ENCODE data around the gene ISOC2. TPM values are rescaled to one million over a fixed set of nuclear protein-coding genes. Genes with fewer than 3 reads are reported as not detected.
A peak's percentile ranks its signal among the peaks of the same experiment; 100 is the strongest.
"Not testable (repeated sequence)": the region's sequence is repeated elsewhere in the genome, so short reads cannot be mapped to it uniquely, and the experiment has no call there.

ISOC2 gene
- total RNA-seq, 1 experiment from 2014 or later = 185 TPM

DNA sequence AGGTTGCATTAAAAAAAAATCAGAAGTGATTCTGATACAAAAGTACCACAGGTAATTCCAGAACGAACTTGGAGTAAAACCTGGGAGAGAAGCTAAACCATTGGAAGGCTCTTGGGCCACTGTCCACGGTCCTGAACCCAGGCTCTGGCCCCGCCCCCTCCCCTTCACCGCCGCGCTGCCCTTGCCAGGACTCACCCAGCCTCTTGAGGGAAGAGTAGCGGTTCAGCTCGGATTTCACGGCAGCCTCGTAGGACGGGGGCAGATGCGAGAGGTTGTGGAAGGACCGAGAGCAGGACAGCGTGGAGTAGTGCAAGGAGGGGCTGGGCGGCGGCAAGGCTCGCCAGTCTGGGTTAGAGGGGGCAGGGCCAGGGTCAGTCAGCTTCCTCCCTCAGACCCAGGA, 24.0 kb downstream of the ISOC2 start:
- peak; percentile 94 for DNase-seq
- Histone ChIP-seq H3K4me3 (ENCODE audit: insufficient read depth, low read depth, low read length) (no peak overlapping the region), H3K36me3 (replicated peaks; ENCODE audit: control insufficient read depth, insufficient read depth, low read length) (no peaks in the 10 kb centered on the region), H3K27me3 (ENCODE audit: control insufficient read depth, insufficient read depth, low read length) (peaks cover 43% of the 10 kb centered on the region)

DNA sequence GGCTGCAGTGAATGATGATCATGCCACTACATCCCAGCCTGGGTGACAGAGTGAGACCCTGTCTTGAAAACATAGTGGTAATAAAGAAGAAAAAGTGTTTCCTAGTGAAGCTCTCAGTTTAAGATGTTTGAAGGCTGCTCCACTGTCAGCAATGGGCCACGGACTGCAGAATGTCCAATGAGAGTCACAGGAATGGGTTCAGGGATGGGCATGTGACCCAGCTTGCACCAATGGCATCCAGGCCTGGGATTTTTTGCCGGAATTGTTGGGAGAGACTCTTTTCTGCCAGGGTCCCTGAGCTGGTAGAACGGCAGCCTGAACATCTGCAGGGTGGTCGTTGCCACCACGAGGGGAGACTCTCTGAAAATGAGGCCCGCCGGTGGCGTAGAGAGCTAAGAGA, 24.6 kb downstream of the ISOC2 start:
- DNase-seq = peak; percentile 57

DNA sequence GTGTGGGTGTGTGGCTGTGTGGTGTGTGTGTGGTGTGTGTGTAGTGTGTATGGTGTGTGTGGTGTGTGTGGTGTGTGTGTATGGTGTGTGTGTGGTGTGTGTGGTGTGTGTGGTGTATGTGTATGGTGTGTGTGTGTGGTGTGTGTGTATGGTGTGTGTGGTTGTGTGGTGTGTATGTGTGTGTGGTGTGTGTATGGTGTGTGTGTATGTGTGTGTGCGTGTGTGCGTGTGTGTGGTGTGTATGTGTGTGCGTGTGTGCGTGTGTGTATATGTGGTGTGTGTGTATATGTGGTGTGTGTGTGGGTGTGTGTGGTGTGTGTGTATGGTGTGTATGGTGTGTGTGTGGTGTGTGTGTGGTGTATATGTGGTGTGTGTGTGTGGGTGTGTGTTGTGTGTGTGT, 26.4 kb downstream of the ISOC2 start:
- no peaks in the 10 kb centered on the region for H3K36me3 ChIP-seq (replicated peaks; ENCODE audit: control insufficient read depth, insufficient read depth, low read length)
- H3K27me3 ChIP-seq (ENCODE audit: control insufficient read depth, insufficient read depth, low read length) = peaks cover 20% of the 10 kb centered on the region
- H3K4me3 ChIP-seq (ENCODE audit: insufficient read depth, low read depth, low read length) = no peak overlapping the region
- DNase-seq = no peak

More for the DNA sequence above, 24.6 kb downstream of the ISOC2 start:
- H3K4me3 ChIP-seq (ENCODE audit: insufficient read depth, low read depth, low read length) = no peak overlapping the region
- H3K36me3 ChIP-seq (replicated peaks; ENCODE audit: control insufficient read depth, insufficient read depth, low read length) = no peaks in the 10 kb centered on the region
- peaks cover 37% of the 10 kb centered on the region for H3K27me3 ChIP-seq (ENCODE audit: control insufficient read depth, insufficient read depth, low read length)

DNA sequence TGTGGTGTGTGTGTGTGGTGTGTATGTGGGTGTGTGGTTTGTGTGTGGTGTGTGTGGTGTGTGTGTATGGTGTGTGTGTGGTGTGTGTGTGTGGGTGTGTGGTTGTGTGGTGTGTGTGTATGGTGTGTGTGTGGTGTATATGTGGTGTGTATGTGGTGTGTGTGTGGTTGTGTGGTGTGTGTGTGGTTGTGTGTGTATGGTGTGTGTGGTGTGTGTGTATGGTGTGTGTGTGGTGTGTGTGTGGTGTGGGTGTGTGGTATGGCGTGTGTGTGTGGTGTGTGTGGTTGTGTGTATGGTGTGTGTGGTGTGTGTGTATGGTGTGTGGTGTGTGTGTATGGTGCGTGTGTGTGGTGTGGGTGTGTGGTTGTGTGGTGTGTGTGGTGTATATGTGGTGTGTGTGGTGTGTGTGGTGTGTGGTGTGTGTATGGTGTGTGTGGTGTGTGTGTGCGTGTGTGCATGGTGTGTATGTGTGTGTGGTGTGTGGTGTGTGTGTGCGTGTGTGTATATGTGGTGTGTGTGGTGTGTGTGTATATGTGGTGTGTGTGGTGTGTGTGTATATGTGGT, 27.0 kb downstream of the ISOC2 start:
- DNase-seq = no peak
- no peaks in the 10 kb centered on the region for H3K36me3 ChIP-seq (replicated peaks; ENCODE audit: control insufficient read depth, insufficient read depth, low read length)
- H3K27me3 ChIP-seq (ENCODE audit: control insufficient read depth, insufficient read depth, low read length) = peaks cover 14% of the 10 kb centered on the region
- H3K4me3 ChIP-seq (ENCODE audit: insufficient read depth, low read depth, low read length) = no peak overlapping the region

DNA sequence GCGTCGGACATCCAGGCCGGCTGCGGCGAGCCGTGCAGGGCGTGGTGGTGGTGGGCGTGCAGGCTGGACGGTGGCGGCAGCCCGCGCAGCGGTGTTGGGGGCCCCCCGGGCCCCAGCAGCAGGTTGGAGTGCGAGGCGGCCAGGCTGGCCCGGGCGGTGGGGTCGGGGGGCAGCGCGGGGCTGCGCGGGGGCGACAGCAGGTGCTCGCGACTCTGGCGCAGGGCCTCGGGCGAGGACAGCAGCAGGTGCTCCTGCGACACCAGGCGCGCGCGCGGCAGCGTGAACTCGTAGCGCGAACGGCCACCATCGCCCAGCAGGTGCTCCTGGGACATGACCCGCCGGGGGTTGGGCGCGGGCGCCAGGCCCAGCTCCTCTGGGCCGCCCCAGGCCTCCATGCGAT, 28.1 kb downstream of the ISOC2 start:
- Histone ChIP-seq H3K4me3 (ENCODE audit: insufficient read depth, low read depth, low read length) (no peak overlapping the region), H3K27me3 (ENCODE audit: control insufficient read depth, insufficient read depth, low read length) (peaks cover 3% of the 10 kb centered on the region), H3K36me3 (replicated peaks; ENCODE audit: control insufficient read depth, insufficient read depth, low read length) (no peaks in the 10 kb centered on the region)
- DNase-seq = peak; percentile 60

DNA sequence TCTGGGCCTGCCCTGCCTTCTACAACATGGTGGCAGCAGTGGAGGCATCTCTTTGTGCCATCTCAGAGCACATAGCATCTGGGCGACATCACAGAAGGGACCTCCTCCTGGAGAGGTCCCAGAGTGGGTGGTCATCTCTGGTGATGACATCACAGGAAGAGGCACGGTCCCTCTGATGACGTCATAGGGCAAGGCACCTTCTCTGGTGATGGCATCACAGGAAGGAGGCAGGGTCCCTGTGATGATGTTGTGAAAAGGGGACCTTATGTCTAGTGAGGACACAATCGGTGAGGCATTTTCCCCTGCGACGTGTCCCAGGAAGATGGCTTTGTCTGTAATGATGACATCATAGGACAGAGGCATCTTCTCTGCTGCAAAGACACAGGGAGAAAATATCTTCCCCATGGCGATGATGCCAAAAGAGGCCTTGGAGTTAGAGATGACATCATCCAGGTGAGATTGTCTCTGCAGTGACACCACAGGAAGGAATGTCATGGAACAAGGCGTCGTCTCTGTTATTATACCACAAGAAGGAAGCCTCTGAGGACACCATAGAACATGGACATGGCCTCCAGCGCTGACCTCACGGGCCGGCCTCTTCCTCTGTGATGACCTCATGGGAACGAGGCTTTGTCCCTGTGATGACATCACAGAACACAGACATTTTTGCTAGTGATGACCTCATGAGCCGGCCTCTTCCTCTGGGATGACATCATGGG, 29.0 kb downstream of the ISOC2 start:
- Histone ChIP-seq H3K36me3 (replicated peaks; ENCODE audit: control insufficient read depth, insufficient read depth, low read length) (no peaks in the 10 kb centered on the region), H3K4me3 (ENCODE audit: insufficient read depth, low read depth, low read length) (no peak overlapping the region), H3K27me3 (ENCODE audit: control insufficient read depth, insufficient read depth, low read length) (no peaks in the 10 kb centered on the region; the same call in 1 of the 2 replicates)
- DNase-seq = no peak

DNA sequence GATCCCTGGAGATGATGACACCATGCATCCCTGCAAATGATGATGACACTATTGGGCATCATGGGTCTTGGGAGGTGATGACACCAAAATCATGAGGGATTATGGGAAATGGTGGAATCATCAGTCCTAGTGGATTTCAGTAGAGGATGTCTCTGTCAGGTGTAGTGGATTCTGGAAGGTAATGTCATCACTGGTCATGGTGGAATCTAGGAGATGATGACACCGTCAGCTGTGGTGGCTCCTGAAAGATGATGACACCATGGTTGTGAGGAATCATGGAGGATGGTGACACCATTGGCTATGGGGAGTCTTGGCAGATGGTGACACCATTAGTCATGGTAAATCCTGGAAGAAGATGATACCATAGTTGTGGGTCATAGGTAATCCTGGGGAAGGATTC, 30.3 kb downstream of the ISOC2 start:
- no peak for DNase-seq
- Histone ChIP-seq H3K36me3 (replicated peaks; ENCODE audit: control insufficient read depth, insufficient read depth, low read length) (no peaks in the 10 kb centered on the region), H3K27me3 (ENCODE audit: control insufficient read depth, insufficient read depth, low read length) (no peaks in the 10 kb centered on the region), H3K4me3 (ENCODE audit: insufficient read depth, low read depth, low read length) (no peak overlapping the region)

DNA sequence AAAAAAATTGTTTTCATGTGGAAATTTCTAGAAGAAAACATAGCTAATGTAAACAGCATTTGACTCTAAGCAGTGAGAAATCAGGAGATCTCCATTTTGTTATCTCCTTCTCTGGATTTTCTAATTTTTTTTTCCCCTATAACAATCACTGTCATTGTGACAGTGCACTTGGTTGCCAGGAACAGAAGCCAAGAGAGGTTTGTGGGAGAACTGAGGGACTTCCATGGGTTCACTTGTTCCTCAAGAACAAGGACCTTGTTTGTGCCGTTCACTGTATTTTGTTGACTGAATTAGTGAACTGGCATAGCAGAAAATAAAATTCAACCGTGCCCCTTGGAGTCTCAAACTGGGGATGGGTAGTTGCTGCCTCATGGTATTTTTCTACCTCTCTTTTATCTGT, 35.4 kb downstream of the ISOC2 start:
- H3K4me3 ChIP-seq (ENCODE audit: insufficient read depth, low read depth, low read length) = no peak overlapping the region

DNA sequence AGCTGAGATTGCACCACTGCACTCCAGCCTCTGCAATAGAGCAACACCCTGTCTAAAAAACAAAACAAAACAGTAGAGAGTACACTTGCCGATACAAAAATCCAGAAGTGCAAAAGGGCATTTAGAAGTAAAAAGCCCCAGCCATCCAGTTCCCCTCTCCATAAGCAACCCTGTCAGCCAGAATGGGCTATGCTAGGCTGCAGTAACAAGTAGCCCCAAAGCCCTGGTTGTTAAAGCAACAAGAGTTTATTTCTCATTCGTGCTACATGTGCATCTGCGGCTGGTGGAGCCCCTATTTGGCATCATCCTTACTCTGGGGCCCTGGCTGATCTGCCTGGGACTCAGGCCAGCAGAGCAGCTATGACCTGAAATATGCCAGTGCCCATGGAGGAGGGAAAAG, 36.9 kb downstream of the ISOC2 start:
- Histone ChIP-seq H3K27me3 (ENCODE audit: control insufficient read depth, insufficient read depth, low read length) (peaks cover 3% of the 10 kb centered on the region; the same call in 1 of the 2 replicates), H3K36me3 (replicated peaks; ENCODE audit: control insufficient read depth, insufficient read depth, low read length) (no peaks in the 10 kb centered on the region), H3K4me3 (ENCODE audit: insufficient read depth, low read depth, low read length) (no peak overlapping the region)
- no peak for DNase-seq

More for the DNA sequence above, 35.4 kb downstream of the ISOC2 start:
- DNase-seq = no peak
- Histone ChIP-seq H3K27me3 (ENCODE audit: control insufficient read depth, insufficient read depth, low read length) (no peaks in the 10 kb centered on the region), H3K36me3 (replicated peaks; ENCODE audit: control insufficient read depth, insufficient read depth, low read length) (no peaks in the 10 kb centered on the region)

DNA sequence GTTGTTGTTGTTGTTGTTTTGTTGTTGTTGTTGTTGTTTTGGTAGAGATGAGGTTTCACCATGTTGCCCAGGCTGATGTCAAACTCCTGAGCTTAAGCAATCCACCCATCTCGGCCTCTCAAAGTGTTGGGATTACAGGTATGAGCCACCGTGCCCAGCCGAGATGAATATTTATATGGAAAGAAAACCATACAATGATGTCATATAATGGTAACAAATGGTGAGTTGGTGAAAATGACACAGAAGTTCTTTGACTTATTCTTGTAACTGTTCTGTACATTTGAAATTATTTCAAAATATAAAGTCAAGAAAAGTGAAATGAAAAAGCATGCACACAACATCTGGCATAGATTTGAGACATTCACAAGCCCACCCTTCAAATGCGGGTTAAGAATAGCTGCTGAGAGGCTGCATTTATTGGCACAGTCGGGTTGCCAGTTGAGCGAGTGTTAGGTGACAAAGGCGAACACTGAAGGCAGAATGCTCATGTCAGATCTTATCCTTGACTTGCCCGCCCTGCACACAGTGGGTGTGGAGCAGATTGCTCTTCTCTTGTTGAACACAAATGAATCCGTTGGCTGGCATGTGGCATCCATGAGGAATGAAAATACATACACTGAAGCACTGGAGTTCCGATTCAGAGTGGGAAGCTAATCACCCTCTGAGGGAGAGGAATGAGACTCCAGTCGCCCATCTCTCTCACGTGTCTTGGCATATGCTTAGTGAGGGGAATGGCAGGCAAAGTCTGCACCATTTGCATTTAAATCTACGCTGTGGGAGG, 38.0 kb downstream of the ISOC2 start:
- no peak for DNase-seq
- Histone ChIP-seq H3K36me3 (replicated peaks; ENCODE audit: control insufficient read depth, insufficient read depth, low read length) (no peaks in the 10 kb centered on the region), H3K27me3 (ENCODE audit: control insufficient read depth, insufficient read depth, low read length) (peaks cover 4% of the 10 kb centered on the region; the same call in 1 of the 2 replicates), H3K4me3 (ENCODE audit: insufficient read depth, low read depth, low read length) (no peak overlapping the region)

DNA sequence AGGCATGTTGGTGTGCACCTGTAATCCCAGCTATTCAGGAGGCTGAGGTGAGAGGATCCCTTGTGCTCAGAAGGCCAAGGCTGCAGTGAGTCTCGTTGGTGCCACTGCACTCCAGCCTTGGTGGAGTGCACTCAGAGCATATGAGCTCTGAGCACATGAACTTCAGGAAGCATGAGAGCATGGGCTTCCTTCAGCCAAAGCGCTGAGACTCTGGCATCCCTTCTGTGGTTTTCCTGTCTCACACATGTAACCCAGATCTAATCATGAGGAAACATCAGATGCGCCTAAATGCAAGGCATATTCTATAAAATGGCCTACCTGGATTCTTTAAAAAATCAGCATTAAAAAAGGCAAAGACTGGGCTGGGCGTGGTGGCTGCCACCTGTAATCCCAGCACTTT, 40.2 kb downstream of the ISOC2 start:
- H3K4me3 ChIP-seq (ENCODE audit: insufficient read depth, low read depth, low read length); H3K36me3 ChIP-seq (replicated peaks; ENCODE audit: control insufficient read depth, insufficient read depth, low read length); DNase-seq; H3K27me3 ChIP-seq (ENCODE audit: control insufficient read depth, insufficient read depth, low read length): not testable (repeated sequence)

DNA sequence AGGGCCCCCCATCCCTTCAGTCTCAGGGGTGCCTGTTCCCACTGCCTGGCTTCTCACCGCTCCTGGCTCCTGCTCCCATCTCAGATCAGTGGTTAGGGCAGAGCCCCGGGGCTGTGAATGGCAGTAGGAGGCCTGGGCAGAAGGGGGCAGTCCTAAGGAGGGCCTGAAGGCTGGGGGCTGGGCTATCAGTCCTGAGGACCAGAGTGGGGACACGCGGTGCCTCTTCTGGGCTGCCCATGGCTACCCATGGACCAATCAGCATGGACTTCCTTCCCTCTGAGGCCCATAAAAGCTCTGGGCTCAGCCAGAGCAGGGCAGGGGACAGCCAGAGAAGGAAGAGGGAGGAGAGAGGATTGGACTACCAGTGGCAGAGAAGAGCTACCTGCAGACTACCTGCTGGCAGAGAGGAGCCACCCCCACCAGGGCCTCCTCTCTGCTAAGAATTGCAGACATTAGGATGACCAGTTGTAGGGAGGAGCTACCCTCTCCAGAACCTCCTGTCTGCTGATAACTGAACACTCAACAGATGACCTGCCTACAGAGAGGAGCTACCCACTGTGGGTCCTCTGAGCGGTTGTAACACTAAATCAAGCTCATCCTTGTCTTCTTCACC, 41.7 kb downstream of the ISOC2 start:
- Histone ChIP-seq H3K36me3 (replicated peaks; ENCODE audit: control insufficient read depth, insufficient read depth, low read length) (no peaks in the 10 kb centered on the region), H3K4me3 (ENCODE audit: insufficient read depth, low read depth, low read length) (no peak overlapping the region), H3K27me3 (ENCODE audit: control insufficient read depth, insufficient read depth, low read length) (peaks cover 4% of the 10 kb centered on the region; the same call in 1 of the 2 replicates)
- DNase-seq = peak; percentile 43

DNA sequence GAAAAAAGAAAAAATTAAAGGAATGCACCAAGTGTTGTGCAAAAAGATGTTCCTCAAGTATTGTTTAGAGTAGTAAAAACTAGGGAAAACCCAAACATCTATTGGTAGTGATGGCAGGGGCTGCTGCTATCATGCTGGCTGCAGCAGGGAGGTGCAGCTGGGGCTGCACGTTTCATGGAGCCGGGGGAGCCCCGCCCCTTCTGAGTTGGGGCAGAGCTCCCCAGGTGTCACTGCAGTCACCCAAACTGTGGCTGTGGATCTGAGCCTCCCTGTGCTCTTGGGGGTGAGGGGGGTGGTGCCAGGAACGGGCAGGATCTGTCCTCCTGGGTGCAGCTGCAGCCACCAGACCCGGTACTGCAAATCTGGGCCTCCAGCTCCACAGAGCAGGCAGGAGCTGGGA, 42.3 kb downstream of the ISOC2 start:
- Histone ChIP-seq H3K4me3 (ENCODE audit: insufficient read depth, low read depth, low read length) (no peak overlapping the region), H3K36me3 (replicated peaks; ENCODE audit: control insufficient read depth, insufficient read depth, low read length) (no peaks in the 10 kb centered on the region), H3K27me3 (ENCODE audit: control insufficient read depth, insufficient read depth, low read length) (peaks cover 4% of the 10 kb centered on the region; the same call in 1 of the 2 replicates)
- no peak for DNase-seq

DNA sequence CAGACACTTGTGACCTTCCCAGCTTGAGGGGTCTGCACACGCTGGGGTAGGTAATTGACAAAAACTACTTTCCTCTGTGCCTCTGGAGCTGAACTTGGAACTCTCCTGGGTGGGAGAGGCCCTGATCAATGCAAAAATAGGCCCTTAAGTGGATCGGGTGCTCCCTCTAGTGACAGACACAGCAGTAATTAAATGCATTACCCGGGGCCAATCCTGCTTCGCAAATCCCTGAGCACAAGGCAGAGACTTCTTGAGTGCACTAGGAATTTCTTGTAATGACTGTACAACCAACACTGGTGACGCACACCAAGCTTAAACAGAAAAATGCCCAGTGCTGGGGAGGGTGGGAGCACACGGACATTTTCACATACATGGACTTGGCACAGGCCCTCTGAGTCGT, 43.3 kb downstream of the ISOC2 start:
- DNase-seq = peak; percentile 91
- Histone ChIP-seq H3K27me3 (ENCODE audit: control insufficient read depth, insufficient read depth, low read length) (peaks cover 4% of the 10 kb centered on the region; the same call in 1 of the 2 replicates), H3K4me3 (ENCODE audit: insufficient read depth, low read depth, low read length) (no peak overlapping the region), H3K36me3 (replicated peaks; ENCODE audit: control insufficient read depth, insufficient read depth, low read length) (no peaks in the 10 kb centered on the region)

Measured in H7 (cell line).